ENCODE results near the gene MAEA.
"Not testable (repeated sequence)": the region's sequence is repeated elsewhere in the genome, so short reads cannot be mapped to it uniquely, and the experiment has no call there.

The MAEA gene

DNA sequence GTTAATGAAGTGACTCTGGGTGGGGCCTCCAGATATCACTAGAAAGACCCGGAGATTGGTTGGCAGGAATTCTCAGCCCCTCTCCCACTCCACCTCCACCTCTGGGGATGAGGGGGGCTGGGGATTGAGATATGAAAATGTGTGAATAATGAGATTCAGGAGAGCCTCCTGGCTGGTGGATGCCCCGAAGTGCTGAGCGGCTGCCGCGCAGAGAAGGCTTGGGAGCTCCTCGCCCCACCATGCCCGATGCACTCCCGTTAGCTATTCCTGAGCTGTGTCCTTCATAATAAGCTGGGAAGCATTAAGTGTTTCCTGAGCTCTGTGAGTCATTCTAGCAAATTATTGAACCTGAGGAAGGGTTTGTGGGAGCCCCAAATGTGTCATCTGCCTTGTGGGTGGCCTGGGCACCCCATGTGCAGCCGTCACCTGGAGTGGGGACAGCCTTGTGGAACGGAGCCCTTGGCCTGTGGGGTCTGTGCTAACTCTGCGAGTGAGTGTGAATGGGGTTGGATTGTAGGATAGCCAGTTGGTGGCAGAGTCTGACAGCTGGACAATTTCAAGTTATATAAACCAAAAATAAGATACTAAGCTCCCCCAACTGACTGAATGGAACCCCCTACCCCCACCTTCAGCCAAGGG lies 4.4 kb upstream of the MAEA start:
- FAIRE-seq, result no peak

- no peak for FAIRE-seq
These were observed 3.7 kb upstream of the MAEA start for GRCh38 chr4:1285790-1286553.

- no peak for FAIRE-seq
These were observed 905 bp upstream of the MAEA start for GRCh38 chr4:1288786-1289185.

DNA sequence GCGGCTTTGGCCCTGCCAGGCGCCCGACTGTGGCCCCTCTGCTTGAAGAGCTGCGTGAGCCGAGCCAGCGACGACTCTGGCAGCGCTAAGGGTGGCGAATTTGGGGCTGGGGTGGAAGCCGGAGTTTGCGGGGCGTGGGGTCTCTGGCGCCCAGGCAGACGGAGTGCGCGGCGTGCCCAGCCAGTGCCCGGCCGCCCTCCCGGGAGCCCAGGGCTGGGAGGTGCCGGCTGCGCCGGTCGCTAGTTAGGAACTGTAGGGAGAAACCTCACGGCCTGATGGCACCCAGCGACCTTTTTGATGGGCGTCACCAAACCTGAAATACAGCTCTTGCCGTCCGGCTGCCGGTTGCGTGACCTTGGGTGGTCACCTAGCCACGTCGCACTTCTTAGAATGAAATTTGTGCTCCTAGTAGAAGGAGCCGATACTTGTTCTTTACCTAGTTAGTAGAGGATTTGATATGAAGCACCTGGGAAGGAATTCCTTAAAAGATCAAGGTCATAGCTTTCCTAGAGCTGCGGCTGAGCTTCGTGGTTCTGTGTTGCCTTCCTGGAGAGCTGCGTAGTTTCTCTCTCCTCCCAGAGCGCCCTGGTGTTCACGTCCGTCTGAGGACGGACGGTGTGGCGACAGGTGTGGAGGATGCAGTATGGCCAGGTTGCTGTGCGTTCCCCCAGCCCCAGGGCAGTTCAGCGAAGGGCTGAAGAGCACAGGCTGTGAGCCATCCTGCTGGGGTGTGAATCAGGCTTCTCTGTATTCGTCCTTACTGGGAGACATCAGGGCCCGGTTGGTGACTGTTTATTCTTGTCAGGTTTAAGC lies 680 bp downstream of the MAEA start:
- no peak for FAIRE-seq

GRCh38 chr4:1291091-1291490 lies 1.4 kb downstream of the MAEA start:
- no peak for FAIRE-seq

DNA sequence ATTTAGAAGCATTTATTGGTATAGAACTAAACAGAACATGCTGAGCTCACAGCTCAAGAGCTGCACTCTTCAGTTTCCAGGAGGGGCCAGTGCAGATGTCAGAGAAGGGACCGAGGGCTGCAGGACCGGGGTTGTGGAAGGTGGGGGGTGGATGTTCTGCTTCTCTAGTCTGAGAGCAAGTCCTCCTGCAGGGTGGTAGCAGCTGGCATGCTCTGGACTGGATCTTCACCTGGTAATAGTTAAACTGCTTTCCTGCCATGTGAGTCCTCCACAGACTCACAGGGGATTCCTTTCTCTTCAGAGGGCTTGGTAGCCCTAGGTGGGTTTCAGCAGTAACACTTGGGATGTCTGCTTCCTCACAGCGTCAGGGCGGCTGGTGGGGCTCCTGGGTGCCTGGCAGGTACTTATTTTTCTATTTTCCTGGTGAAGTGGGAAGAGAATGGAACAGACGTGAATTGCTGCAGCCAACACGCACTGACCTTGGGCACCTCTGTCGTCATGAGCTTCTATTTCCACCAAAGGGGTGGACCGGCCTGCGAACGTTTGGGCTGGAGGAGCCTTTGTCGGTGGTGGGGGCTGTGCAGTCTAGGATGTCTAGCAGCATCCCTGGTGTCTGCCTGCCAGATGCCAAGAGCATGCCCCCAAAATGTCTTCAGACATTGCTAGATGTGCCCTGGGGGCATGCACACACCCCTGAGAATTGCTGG lies 2.5 kb downstream of the MAEA start:
- FAIRE-seq, result no peak

DNA sequence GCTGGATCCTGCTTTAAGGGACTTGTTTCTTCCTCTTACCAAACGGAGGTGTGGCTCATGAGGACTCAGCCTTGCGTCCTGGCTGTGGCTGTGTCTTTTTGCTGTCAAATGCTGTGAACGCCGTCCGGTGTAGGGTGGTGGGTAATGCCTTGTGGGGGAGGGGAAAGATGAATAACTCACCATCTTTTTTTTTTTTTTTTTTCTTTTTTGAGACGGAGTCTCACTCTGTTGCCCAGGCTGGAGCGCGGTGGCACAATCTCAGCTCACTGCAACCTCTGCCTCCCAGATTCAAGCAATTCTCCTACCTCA lies 3.0 kb downstream of the MAEA start:
- FAIRE-seq, result not testable (repeated sequence)

DNA sequence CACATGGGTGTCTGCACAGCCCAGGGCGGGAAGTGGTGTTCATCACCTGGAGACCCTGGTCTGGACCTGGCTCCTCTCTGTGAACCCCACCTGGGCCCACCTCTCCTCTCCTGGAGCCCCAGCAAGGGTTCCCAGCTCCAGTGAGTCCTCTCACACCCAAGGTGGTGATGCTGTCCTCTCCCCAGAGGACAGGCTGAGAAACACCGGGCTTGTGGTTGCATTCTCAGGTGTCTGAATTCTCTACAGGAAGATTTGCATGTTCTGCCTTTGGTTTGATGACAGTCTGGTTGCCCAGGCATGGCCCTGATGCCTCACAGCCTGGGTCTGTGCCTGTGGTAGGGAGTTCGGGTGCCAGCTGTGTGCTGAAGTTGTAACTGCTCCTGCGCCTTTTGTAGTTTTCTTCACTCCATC lies 3.8 kb downstream of the MAEA start:
- FAIRE-seq, result no peak

DNA sequence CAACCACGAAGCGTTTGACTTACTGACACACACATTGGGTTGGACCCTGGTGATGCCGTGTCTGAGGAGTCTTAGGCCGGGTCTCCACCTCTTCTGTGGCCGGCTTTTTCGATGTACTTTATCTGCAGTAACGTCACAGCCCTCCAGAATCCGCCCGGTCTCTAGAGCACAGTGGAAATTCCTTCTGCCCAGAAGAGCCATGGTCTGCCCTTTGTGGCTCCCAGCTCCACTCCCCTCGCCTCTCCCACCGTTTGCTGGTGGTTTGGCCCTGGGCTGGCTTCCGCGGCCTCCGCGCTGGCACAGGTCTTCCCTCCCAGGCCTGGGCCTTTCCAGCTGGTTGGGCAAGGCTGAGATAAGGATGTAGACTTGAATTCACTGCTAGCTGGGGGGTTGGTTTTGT lies 4.3 kb downstream of the MAEA start:
- no peak for FAIRE-seq

DNA sequence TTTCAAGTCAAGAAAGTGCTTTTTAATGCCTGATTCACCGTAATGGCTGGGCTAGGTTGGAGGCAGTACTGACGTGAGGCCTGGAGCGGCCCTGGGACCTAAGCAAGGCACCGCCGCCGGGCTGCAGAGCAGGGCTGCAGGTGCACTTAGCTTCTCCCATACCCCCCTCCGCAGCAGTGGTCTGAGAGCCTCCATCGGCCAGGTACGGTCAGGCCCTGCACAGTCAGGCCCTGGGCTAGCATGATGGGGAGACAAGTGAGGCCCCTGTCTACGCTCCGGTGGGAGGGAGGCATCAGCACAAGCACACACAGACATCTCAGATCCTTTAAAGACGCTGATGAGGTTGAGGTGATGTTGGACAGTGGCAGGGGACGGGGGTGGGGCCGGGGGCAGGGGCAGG lies 4.7 kb downstream of the MAEA start:
- no peak for FAIRE-seq

GRCh38 chr4:1294891-1295290 lies 5.2 kb downstream of the MAEA start:
- no peak for FAIRE-seq

GRCh38 chr4:1295405-1296055 lies 5.8 kb downstream of the MAEA start:
- FAIRE-seq, result no peak

- FAIRE-seq, result no peak
These were observed 6.8 kb downstream of the MAEA start for GRCh38 chr4:1296324-1297022.

DNA sequence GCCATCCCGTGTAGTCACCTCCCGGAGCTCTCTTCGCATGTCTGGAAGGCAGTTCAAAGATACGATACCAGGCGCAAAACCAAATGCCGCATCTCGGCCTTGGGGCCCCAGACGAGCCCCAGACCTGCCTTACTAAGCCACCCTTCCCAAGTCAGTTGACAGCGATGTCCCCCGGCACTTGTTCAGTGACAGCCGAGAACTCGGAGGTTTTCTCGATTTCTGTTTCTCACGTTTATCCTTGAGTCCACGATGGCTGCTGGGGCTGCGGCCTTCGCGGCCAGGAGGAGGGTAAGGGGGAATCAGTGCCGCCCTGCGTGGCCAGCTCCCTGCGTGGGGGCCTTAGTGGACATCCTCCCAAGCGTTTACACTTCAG lies 7.3 kb downstream of the MAEA start:
- FAIRE-seq, result no peak

- FAIRE-seq, result no peak
These were observed 8.0 kb downstream of the MAEA start for GRCh38 chr4:1297456-1298325.

GRCh38 chr4:1298461-1298860 lies 8.8 kb downstream of the MAEA start:
- FAIRE-seq, result no peak

- no peak for FAIRE-seq
These were observed 9.7 kb downstream of the MAEA start for GRCh38 chr4:1299301-1299860.

DNA sequence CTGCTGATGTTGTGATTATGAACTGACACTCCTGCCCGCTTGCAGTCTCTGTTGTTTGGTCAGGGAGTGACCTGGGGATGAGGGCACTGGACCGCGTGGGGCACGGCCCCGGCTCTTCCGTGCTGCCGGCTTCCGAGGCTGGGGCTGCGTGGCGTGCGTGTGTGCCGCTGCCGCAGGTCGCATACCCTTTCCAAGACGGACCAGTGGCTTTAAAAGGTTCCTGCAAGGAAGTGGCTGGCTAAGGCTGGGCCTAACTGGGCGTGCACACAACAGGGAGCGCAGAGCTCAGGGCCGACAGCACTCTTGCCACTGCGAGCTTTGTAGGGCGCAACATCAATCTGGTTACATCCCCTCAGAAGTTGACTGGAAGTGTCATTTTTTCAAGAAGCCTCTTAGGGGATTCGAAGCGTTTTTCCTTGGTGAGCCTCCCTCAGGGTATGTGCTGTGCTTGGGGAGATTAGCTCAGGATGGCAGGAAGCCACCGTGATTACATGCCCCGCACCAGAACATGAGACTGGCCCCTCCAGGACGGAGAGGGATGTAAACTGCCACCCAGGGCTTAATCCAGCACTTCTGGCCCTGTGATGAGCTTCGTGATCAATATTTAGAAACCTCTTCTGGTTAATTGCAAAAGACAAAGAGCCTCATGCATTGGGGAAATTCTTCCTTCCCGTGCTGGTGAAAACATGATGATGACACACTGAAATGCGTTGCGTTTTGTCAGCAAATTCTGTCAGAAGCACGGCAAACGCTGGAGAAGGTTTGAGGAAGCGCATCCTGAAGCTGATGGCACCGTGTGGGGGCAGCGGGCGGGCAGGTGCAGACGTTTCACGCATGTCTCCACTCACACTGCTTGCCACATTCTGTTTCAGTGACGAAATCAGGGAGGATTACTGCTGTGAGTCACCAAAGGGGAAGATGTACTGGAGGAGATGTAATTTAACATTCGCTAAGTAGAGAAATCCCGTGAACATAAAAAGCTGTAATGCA lies 11.1 kb downstream of the MAEA start:
- no peak for FAIRE-seq

DNA sequence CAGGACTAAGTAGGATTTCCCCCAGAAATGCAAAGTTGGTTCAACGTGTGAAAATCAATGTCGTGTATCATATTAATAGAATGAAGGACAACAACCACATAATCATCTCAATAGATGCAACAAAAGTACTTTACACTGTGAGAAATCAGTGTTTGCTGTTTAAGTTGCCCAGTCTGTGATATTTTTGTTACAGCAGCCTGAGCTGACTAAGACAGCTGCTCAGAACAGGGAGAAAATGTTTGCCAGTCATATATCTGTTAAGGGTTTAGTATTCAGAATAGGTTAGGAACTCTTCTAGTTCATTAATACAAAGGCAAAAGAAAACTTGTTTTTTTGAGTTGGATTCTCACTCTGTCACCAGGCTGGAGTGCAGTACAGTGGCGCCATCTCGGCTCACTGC lies 12.5 kb downstream of the MAEA start:
- no peak for FAIRE-seq

All from colon (tissue), 2 donors.